ENCODE results near the gene ARID5B. TPM values are rescaled to one million over a fixed set of nuclear protein-coding genes. Genes with fewer than 3 reads are reported as not detected.

The ARID5B gene
- total RNA-seq, 2 experiments from 2014 or later: 34.8 to 35.9 TPM

DNA sequence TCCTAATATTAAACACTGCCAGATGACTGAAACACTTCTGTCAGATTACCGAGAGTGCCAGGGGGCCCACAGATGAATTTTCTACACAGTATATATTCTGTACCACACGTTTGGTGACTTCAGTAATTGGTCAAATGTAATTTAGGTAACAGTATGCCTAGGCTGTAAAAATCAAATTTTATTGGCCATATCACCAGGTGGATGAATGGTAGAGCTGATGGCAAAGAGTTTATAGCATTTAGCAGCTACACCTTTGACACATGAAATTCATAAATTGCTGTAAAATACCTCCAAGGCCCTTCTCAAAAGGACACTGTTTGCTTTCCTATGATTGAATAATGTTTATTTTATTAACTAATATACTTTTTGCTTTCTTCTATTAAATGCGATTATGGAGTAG, 101.3 kb downstream of the ARID5B start:
- CTCF ChIA-PET: interaction anchor here (0.8 to 2.3 kb wide), 4 partner anchors 10 to 106 kb away, joined by 3 to 8 read pairs (median 3); no protein-coding TSS in a partner anchor
- DNase-seq (no peak), ATAC-seq (no peak)
- H3K36me3 Mint-ChIP-seq: peaks cover 76% of the 10 kb centered on the region
- H3K9me3 Mint-ChIP-seq (ENCODE audit: low read depth): no peaks in the 10 kb centered on the region
- H3K4me1 Mint-ChIP-seq: peaks cover 50% of the 10 kb centered on the region
- H3K27ac Mint-ChIP-seq: no peak overlapping the region
- H3K27me3 Mint-ChIP-seq: no peaks in the 10 kb centered on the region
- no peak overlapping the region for H3K4me3 Mint-ChIP-seq

DNA sequence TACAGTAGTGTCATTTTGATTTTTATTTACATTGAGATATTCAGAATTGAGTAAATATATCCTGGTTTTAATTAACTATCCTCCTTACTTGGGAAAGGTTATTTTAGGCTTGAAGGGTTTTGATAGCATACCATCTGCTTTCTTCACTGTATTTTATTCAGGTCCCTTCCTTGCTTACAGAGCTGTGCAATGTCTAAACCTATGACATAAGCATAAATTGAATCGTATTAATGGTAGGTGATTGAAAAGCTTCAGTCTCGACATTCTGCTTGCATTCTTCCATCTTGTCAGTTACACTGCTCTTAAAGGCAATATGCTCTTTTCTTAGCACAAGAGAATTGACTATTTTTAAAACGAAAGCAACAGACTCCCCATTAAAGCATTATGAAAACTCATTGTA, 102.5 kb downstream of the ARID5B start:
- Mint-ChIP-seq H3K4me3 (no peak overlapping the region), H3K36me3 (peaks cover 72% of the 10 kb centered on the region), H3K9me3 (ENCODE audit: low read depth) (no peaks in the 10 kb centered on the region), H3K27me3 (no peaks in the 10 kb centered on the region), H3K4me1 (peaks cover 51% of the 10 kb centered on the region), H3K27ac (no peak overlapping the region)
- ATAC-seq: no peak
- DNase-seq: no peak
- CTCF ChIA-PET: interaction anchor here (1.0 to 1.3 kb wide), 4 partner anchors 8 to 241 kb away, joined by 3 to 4 read pairs (median 4); no protein-coding TSS in a partner anchor

DNA sequence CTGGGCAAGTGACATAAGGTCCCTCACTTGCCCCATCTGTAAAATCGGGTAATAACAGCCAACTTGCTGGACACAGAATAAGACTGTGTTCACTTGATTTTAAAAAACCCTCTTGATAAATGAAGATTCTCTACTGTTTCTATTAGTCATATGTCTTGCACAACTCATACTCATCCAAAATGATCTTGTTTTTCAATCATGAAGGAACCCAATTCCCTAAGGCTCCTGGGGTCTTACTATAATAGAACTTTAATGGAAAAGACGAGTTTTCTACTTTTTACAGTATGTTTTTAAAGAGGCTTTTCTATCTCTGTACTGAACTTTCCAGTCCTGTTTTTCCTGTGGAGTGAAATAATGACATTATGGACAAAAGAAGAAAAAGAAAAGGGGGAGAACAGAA, 103.8 kb downstream of the ARID5B start:
- ATAC-seq (no peak), DNase-seq (no peak)
- Mint-ChIP-seq H3K9me3 (ENCODE audit: low read depth) (no peaks in the 10 kb centered on the region), H3K4me1 (peaks cover 46% of the 10 kb centered on the region), H3K36me3 (peaks cover 67% of the 10 kb centered on the region), H3K4me3 (no peak overlapping the region), H3K27me3 (no peaks in the 10 kb centered on the region), H3K27ac (no peak overlapping the region)
- CTCF ChIA-PET: no interaction called here

DNA sequence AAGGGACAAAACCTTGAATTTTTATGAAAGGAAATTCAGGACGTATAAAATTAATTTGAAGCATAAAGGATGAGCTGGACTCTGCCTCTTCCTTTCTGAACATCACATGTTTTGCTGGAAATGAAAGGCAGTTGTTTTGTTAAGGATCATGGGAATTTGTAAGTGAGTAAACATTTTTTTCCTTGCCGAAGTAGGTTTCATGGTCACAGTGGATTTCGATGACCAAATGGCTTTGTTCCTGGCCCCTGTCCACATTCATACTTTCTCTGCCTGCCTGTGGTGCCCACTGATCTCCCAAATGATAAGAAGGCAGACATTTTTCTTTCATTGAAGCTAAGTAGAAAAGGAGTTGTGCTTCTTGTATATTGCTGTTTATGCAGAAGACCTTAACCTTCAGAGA, 104.2 kb downstream of the ARID5B start:
- H3K4me3 Mint-ChIP-seq: no peak overlapping the region
- no peaks in the 10 kb centered on the region for H3K27me3 Mint-ChIP-seq
- H3K36me3 Mint-ChIP-seq: peaks cover 66% of the 10 kb centered on the region
- peaks cover 45% of the 10 kb centered on the region for H3K4me1 Mint-ChIP-seq
- ATAC-seq (no peak), DNase-seq (no peak)
- H3K9me3 Mint-ChIP-seq (ENCODE audit: low read depth): no peaks in the 10 kb centered on the region
- CTCF ChIA-PET: no interaction called here
- H3K27ac Mint-ChIP-seq: no peak overlapping the region

- H3K9me3 Mint-ChIP-seq (ENCODE audit: low read depth): no peaks in the 10 kb centered on the region
- DNase-seq (no peak), ATAC-seq (no peak)
- peaks cover 64% of the 10 kb centered on the region for H3K36me3 Mint-ChIP-seq
- no peaks in the 10 kb centered on the region for H3K27me3 Mint-ChIP-seq
- CTCF ChIA-PET: interaction anchor here (0.9 to 1.6 kb wide), 3 partner anchors 9 to 240 kb away, joined by 3 to 4 read pairs (median 3); no protein-coding TSS in a partner anchor
- H3K4me3 Mint-ChIP-seq: no peak overlapping the region
- H3K4me1 Mint-ChIP-seq: peaks cover 44% of the 10 kb centered on the region
- no peak overlapping the region for H3K27ac Mint-ChIP-seq
Measured at GRCh38 chr10:62007145-62007544, 105.6 kb downstream of the ARID5B start.

DNA sequence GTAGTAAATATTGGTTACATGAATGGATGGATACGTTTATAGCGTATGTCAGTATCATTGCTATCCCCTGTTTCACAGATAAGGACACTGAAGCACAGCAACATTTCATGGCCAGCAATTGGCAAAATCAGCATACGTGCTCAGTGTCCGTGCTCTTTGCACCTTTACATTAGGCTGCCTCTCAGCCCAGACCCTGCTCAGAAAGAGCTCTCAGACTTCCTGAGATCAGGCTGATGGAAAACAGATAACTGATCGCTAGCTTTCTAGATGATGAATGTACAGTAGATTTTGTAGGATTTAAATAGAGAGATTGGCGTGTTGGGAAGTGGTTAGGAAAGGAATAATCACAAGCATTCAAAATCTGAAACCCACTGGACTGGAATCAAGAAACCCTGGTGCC, 106.7 kb downstream of the ARID5B start:
- DNase-seq: no peak
- CTCF ChIA-PET: no interaction called here
- H3K9me3 Mint-ChIP-seq (ENCODE audit: low read depth): no peaks in the 10 kb centered on the region
- peaks cover 40% of the 10 kb centered on the region for H3K4me1 Mint-ChIP-seq
- H3K36me3 Mint-ChIP-seq: peaks cover 66% of the 10 kb centered on the region
- ATAC-seq: no peak
- H3K27ac Mint-ChIP-seq: no peak overlapping the region
- no peak overlapping the region for H3K4me3 Mint-ChIP-seq
- no peaks in the 10 kb centered on the region for H3K27me3 Mint-ChIP-seq

GRCh38 chr10:62008946-62009345, 107.4 kb downstream of the ARID5B start:
- Mint-ChIP-seq H3K4me3 (no peak overlapping the region), H3K9me3 (ENCODE audit: low read depth) (peaks cover 2% of the 10 kb centered on the region), H3K27ac (no peak overlapping the region), H3K27me3 (no peaks in the 10 kb centered on the region), H3K36me3 (peaks cover 65% of the 10 kb centered on the region), H3K4me1 (peaks cover 37% of the 10 kb centered on the region)
- DNase-seq: no peak
- CTCF ChIA-PET: interaction anchor here (0.9 kb wide), 1 partner anchor 37 kb away, joined by 3 read pairs; no protein-coding TSS in a partner anchor
- no peak for ATAC-seq

DNA sequence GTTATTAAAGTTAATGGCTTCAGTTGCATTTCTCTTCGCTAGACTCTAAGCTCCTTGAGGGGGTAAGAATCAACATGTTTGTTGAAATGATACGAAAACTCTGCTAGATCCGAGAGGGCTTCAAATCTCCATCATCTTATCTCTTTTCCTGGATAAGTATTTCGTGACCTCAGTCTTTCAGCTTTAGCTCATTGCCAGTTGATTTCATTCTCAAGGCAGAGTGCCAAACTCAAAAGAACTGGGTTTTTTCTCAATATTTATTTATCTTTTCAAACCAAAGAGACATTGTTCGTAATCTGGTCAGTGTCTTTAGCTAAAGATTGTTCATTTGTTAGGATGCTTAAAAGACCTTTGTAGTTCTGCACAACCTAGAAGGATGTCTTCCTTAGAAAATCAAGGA, 108.9 kb downstream of the ARID5B start:
- no peaks in the 10 kb centered on the region for H3K27me3 Mint-ChIP-seq
- no peak overlapping the region for H3K4me3 Mint-ChIP-seq
- H3K27ac Mint-ChIP-seq: no peak overlapping the region
- peaks cover 2% of the 10 kb centered on the region for H3K9me3 Mint-ChIP-seq (ENCODE audit: low read depth)
- DNase-seq: no peak
- H3K4me1 Mint-ChIP-seq: peaks cover 28% of the 10 kb centered on the region
- CTCF ChIA-PET: no interaction called here
- peaks cover 57% of the 10 kb centered on the region for H3K36me3 Mint-ChIP-seq
- no peak for ATAC-seq

- H3K27me3 Mint-ChIP-seq: no peaks in the 10 kb centered on the region
- ATAC-seq: no peak
- peaks cover 49% of the 10 kb centered on the region for H3K36me3 Mint-ChIP-seq
- H3K9me3 Mint-ChIP-seq (ENCODE audit: low read depth): peaks cover 2% of the 10 kb centered on the region
- peaks cover 21% of the 10 kb centered on the region for H3K4me1 Mint-ChIP-seq
- CTCF ChIA-PET: interaction anchor here (1.3 kb wide), 1 partner anchor 106 kb away, joined by 3 read pairs; no protein-coding TSS in a partner anchor
- H3K4me3 Mint-ChIP-seq: no peak overlapping the region
- no peak for DNase-seq
- peak overlapping the region; percentile 28 for H3K27ac Mint-ChIP-seq
Measured at GRCh38 chr10:62011558-62011957, 110.1 kb downstream of the ARID5B start.

GRCh38 chr10:62012318-62012717, 110.8 kb downstream of the ARID5B start:
- H3K9me3 Mint-ChIP-seq (ENCODE audit: low read depth): peaks cover 2% of the 10 kb centered on the region
- CTCF ChIA-PET: interaction anchor here (1.3 kb wide), 1 partner anchor 106 kb away, joined by 3 read pairs; no protein-coding TSS in a partner anchor
- H3K27ac Mint-ChIP-seq: no peak overlapping the region
- H3K4me3 Mint-ChIP-seq: no peak overlapping the region
- H3K4me1 Mint-ChIP-seq: peaks cover 21% of the 10 kb centered on the region
- ATAC-seq (no peak), DNase-seq (no peak)
- H3K27me3 Mint-ChIP-seq: no peaks in the 10 kb centered on the region
- peaks cover 46% of the 10 kb centered on the region for H3K36me3 Mint-ChIP-seq

DNA sequence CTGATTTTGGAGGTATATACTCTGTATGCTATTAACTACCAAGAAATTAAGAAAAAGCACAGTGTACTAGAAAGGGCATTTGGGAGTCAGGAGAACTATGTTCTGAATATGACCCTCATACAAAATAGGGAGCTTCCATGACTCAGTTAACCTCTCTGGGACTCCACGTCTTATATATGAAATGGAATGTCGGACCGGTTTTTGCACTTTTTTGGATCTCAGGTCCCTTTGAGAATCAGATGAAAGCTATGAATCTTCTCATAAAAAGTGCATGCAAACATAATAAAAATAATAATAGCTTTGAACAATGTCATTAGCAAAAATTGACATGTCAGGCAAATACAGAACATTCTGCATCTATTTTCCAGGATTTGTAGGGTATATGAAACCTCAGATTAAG, 113.0 kb downstream of the ARID5B start:
- Mint-ChIP-seq H3K9me3 (ENCODE audit: low read depth) (peaks cover 2% of the 10 kb centered on the region), H3K4me1 (peaks cover 29% of the 10 kb centered on the region), H3K4me3 (no peak overlapping the region), H3K27ac (no peak overlapping the region), H3K36me3 (peaks cover 46% of the 10 kb centered on the region), H3K27me3 (no peaks in the 10 kb centered on the region)
- CTCF ChIA-PET: interaction anchor here (1.7 kb wide), 1 partner anchor 17 kb away, joined by 4 read pairs; no protein-coding TSS in a partner anchor
- ATAC-seq (no peak), DNase-seq (no peak)

- Mint-ChIP-seq H3K36me3 (peaks cover 42% of the 10 kb centered on the region), H3K4me3 (no peak overlapping the region), H3K9me3 (ENCODE audit: low read depth) (peaks cover 2% of the 10 kb centered on the region), H3K4me1 (peaks cover 37% of the 10 kb centered on the region), H3K27me3 (no peaks in the 10 kb centered on the region), H3K27ac (no peak overlapping the region)
- DNase-seq (no peak), ATAC-seq (no peak)
- CTCF ChIA-PET: interaction anchor here (1.7 kb wide), 1 partner anchor 15 kb away, joined by 4 read pairs; no protein-coding TSS in a partner anchor
Measured at GRCh38 chr10:62015994-62016393, 114.5 kb downstream of the ARID5B start.

GRCh38 chr10:62016623-62017490, 115.4 kb downstream of the ARID5B start:
- DNase-seq (no peak), ATAC-seq (no peak)
- peaks cover 33% of the 10 kb centered on the region for H3K4me1 Mint-ChIP-seq
- no peaks in the 10 kb centered on the region for H3K27me3 Mint-ChIP-seq
- peaks cover 2% of the 10 kb centered on the region for H3K9me3 Mint-ChIP-seq (ENCODE audit: low read depth)
- CTCF ChIA-PET: no interaction called here
- H3K4me3 Mint-ChIP-seq: no peak overlapping the region
- no peak overlapping the region for H3K27ac Mint-ChIP-seq
- H3K36me3 Mint-ChIP-seq: peaks cover 37% of the 10 kb centered on the region

- H3K4me1 Mint-ChIP-seq: peaks cover 38% of the 10 kb centered on the region
Measured at GRCh38 chr10:62017491-62017870, 116.0 kb downstream of the ARID5B start.

More at GRCh38 chr10:62017491-62017870, 116.0 kb downstream of the ARID5B start:
- CTCF ChIA-PET: no interaction called here
- Mint-ChIP-seq H3K4me3 (no peak overlapping the region), H3K27me3 (no peaks in the 10 kb centered on the region), H3K9me3 (ENCODE audit: low read depth) (peaks cover 2% of the 10 kb centered on the region), H3K36me3 (peaks cover 32% of the 10 kb centered on the region), H3K27ac (no peak overlapping the region)
- DNase-seq (no peak), ATAC-seq (no peak)

All from activated CD8-positive, alpha-beta memory T cell treated with anti-CD3 and anti-CD28 coated beads, Interleukin-2, amount 10 ng/mL, durations not matched to agents 7 days and 5 days (primary cell).